H9 (cell line): Measurements from ENCODE around the gene L1CAM. TPM values are rescaled to one million over a fixed set of nuclear protein-coding genes. Genes with fewer than 3 reads are reported as not detected.

ENCODE experiments used
- DNase-seq: peaks from one replicate; pipeline ENCODE4 v3.0.0-alpha.2; 2017
- H2AFZ ChIP-seq: one replicate; pipeline ENCODE4 v1.6.1; 2013; ENCODE audit warnings: mild to moderate bottlenecking, low read length, control low read depth, moderate library complexity
- H2AK5ac ChIP-seq: 2 replicates; pipeline ENCODE4 v1.6.1; 2013; ENCODE audit warnings: low read length, control low read depth, mixed read lengths; ENCODE audit not compliant: insufficient read length
- H2BK120ac ChIP-seq: one replicate; pipeline ENCODE4 v1.6.1; 2013; ENCODE audit warnings: low read depth, mild to moderate bottlenecking, low read length, control low read depth, inconsistent platforms; ENCODE audit not compliant: poor library complexity, severe bottlenecking
- H2BK12ac ChIP-seq: 2 replicates; pipeline ENCODE4 v1.6.1; 2013; ENCODE audit warnings: low read length, control low read depth, mixed read lengths, low read depth; ENCODE audit not compliant: insufficient read length
- H2BK15ac ChIP-seq: 2 replicates; pipeline ENCODE4 v1.6.1; 2013; ENCODE audit warnings: low read depth, low read length, control low read depth
- H2BK20ac ChIP-seq: one replicate; pipeline ENCODE4 v1.6.1; 2013; ENCODE audit warnings: low read depth, mild to moderate bottlenecking, low read length, control low read depth, inconsistent platforms; ENCODE audit not compliant: poor library complexity, severe bottlenecking
- H2BK5ac ChIP-seq: 2 replicates; pipeline ENCODE4 v1.6.1; 2013; ENCODE audit warnings: low read length, control low read depth, mixed read lengths; ENCODE audit not compliant: insufficient read length
- H3K14ac ChIP-seq: 2 replicates; pipeline ENCODE4 v1.6.1; 2013; ENCODE audit warnings: low read length, control low read depth; ENCODE audit not compliant: insufficient read depth
- H3K18ac ChIP-seq: 2 replicates; pipeline ENCODE4 v1.6.1; 2013; ENCODE audit warnings: low read depth, mild to moderate bottlenecking, mixed read lengths, low read length, control low read depth; ENCODE audit not compliant: insufficient read length
- H3K23ac ChIP-seq: 2 replicates; pipeline ENCODE4 v1.6.1; 2013; ENCODE audit warnings: low read length, control low read depth, mixed read lengths, low read depth; ENCODE audit not compliant: insufficient read length
- H3K23me2 ChIP-seq: 2 replicates; pipeline ENCODE4 v1.6.1; 2013; ENCODE audit warnings: low read depth, mild to moderate bottlenecking, mixed read lengths, low read length, control low read depth; ENCODE audit not compliant: insufficient read length, poor library complexity, severe bottlenecking
- H3K27ac ChIP-seq: 2 replicates; pipeline ENCODE4 v1.5.1; 2013; ENCODE audit warnings: low read length, control low read depth, mixed read lengths, low read depth; ENCODE audit not compliant: insufficient read length
- H3K27me3 ChIP-seq: 2 replicates; pipeline ENCODE4 v1.6.1; 2013; ENCODE audit warnings: low read length, control low read depth, inconsistent platforms; ENCODE audit not compliant: insufficient read depth
- H3K4ac ChIP-seq: 2 replicates; pipeline ENCODE4 v1.6.1; 2013; ENCODE audit warnings: low read depth, mild to moderate bottlenecking, control low read depth, inconsistent platforms, low read length, moderate library complexity
- H3K4me1 ChIP-seq: 2 replicates; pipeline ENCODE4 v1.6.1; 2013; ENCODE audit warnings: low read length, control low read depth, inconsistent platforms; ENCODE audit not compliant: insufficient read depth
- H3K4me2 ChIP-seq: 2 replicates; pipeline ENCODE4 v1.6.1; 2013; ENCODE audit warnings: low read length, control low read depth, mixed read lengths; ENCODE audit not compliant: insufficient read length, insufficient read depth
- H3K56ac ChIP-seq: 2 replicates; pipeline ENCODE4 v1.6.1; 2013; ENCODE audit warnings: low read depth, mild to moderate bottlenecking, mixed read lengths, low read length, control low read depth; ENCODE audit not compliant: insufficient read length
- H3K79me1 ChIP-seq: 2 replicates; pipeline ENCODE4 v1.6.1; 2013; ENCODE audit warnings: low read depth, mild to moderate bottlenecking, moderate library complexity, low read length, control low read depth, inconsistent platforms; ENCODE audit not compliant: insufficient read depth, poor library complexity, severe bottlenecking
- H3K79me2 ChIP-seq: 2 replicates; pipeline ENCODE4 v1.6.1; 2013; ENCODE audit warnings: low read length, control low read depth, inconsistent platforms; ENCODE audit not compliant: insufficient read depth
- H3K9ac ChIP-seq: 2 replicates; pipeline ENCODE4 v1.6.1; 2013; ENCODE audit warnings: low read length, control low read depth, mixed read lengths; ENCODE audit not compliant: insufficient read length; ENCODE audit errors: extremely low read depth
- H3K9me3 ChIP-seq: one replicate; pipeline ENCODE4 v1.6.1; 2013; ENCODE audit warnings: low read depth, low read length, inconsistent platforms; ENCODE audit not compliant: control insufficient read depth
- H3T11ph ChIP-seq: one replicate; pipeline ENCODE4 v1.6.1; 2013; ENCODE audit warnings: mild to moderate bottlenecking, low read length, control low read depth, inconsistent platforms
- H4K20me1 ChIP-seq: one replicate; pipeline ENCODE4 v1.6.1; 2013; ENCODE audit not compliant: control insufficient read depth, insufficient read length, insufficient read depth
- H4K5ac ChIP-seq: 2 replicates; pipeline ENCODE4 v1.6.1; 2013; ENCODE audit warnings: low read depth, mild to moderate bottlenecking, mixed read lengths, low read length, control low read depth; ENCODE audit not compliant: insufficient read length
- H4K8ac ChIP-seq: replicated peaks from 2 replicates; pipeline ENCODE4 v1.6.1; 2013; ENCODE audit warnings: low read length, control low read depth, mixed read lengths, low read depth; ENCODE audit not compliant: insufficient read length
- H4K91ac ChIP-seq: 2 replicates; pipeline ENCODE4 v1.6.1; 2013; ENCODE audit warnings: low read depth, mild to moderate bottlenecking, moderate library complexity, mixed read lengths, low read length, control low read depth; ENCODE audit not compliant: insufficient read length
- H3K27ac Mint-ChIP-seq, 3 experiments: 2 replicates in 2 of 3; 3 replicates in 1 of 3; pipeline ENCODE4 v1.8.0; 2020 to 2021; ENCODE audit warnings: mixed read lengths in 3 of 3, mild to moderate bottlenecking in 1 of 3, moderate library complexity in 1 of 3
- H3K27me3 Mint-ChIP-seq: 2 replicates; pipeline ENCODE4 v1.8.0; 2021; ENCODE audit warnings: low read depth, mild to moderate bottlenecking, moderate library complexity, mixed read lengths
- H3K36me3 Mint-ChIP-seq, 3 experiments: 2 replicates in 2 of 3; 3 replicates in 1 of 3; pipeline ENCODE4 v1.8.0; 2020 to 2021; ENCODE audit warnings: low read depth in 3 of 3, mixed read lengths in 3 of 3; ENCODE audit not compliant: insufficient read depth in 1 of 3
- H3K4me1 Mint-ChIP-seq, 2 experiments: 2 replicates each; pipeline ENCODE4 v1.8.0; 2020; ENCODE audit warnings: mixed read lengths in 2 of 2
- H3K4me3 Mint-ChIP-seq, 2 experiments: 2 replicates in 1 of 2; 3 replicates in 1 of 2; pipeline ENCODE4 v1.8.0; 2020 to 2021; ENCODE audit warnings: mild to moderate bottlenecking in 2 of 2, mixed read lengths in 2 of 2, moderate library complexity in 1 of 2
- H3K9me3 Mint-ChIP-seq, 2 experiments: 2 replicates in 1 of 2; 3 replicates in 1 of 2; pipeline ENCODE4 v1.8.0; 2020; ENCODE audit warnings: mild to moderate bottlenecking in 2 of 2, mixed read lengths in 2 of 2, moderate library complexity in 1 of 2
- WGBS: extraction: QIAGEN DNeasy Blood & Tissue Kit; methylation state at CpG from one replicate; pipeline ENCODE4 v1.1.7; 2013; ENCODE audit warnings: missing lambda C conversion rate, low lambda C conversion rate, mixed read lengths; ENCODE audit not compliant: insufficient read length; ENCODE audit errors: extremely low coverage; 5-methylcytosine and 5-hydroxymethylcytosine counted together
- total RNA-seq: library from RNA; stranded (reverse); gene quantifications from 2 replicates; pipeline ENCODE4 v1.2.1, GENCODE V29; 2021
- TF ChIP-seq, protein P1 (sequence below): fragments of 200-600 bp; sonication (generic); conservative IDR thresholded peaks from 3 replicates; pipeline ENCODE4 v1.8.0; 2021; ENCODE audit warnings: antibody characterized with exemption, mild to moderate bottlenecking

The L1CAM gene
- total RNA-seq, 1 experiment from 2014 or later = 22.7 TPM

DNA sequence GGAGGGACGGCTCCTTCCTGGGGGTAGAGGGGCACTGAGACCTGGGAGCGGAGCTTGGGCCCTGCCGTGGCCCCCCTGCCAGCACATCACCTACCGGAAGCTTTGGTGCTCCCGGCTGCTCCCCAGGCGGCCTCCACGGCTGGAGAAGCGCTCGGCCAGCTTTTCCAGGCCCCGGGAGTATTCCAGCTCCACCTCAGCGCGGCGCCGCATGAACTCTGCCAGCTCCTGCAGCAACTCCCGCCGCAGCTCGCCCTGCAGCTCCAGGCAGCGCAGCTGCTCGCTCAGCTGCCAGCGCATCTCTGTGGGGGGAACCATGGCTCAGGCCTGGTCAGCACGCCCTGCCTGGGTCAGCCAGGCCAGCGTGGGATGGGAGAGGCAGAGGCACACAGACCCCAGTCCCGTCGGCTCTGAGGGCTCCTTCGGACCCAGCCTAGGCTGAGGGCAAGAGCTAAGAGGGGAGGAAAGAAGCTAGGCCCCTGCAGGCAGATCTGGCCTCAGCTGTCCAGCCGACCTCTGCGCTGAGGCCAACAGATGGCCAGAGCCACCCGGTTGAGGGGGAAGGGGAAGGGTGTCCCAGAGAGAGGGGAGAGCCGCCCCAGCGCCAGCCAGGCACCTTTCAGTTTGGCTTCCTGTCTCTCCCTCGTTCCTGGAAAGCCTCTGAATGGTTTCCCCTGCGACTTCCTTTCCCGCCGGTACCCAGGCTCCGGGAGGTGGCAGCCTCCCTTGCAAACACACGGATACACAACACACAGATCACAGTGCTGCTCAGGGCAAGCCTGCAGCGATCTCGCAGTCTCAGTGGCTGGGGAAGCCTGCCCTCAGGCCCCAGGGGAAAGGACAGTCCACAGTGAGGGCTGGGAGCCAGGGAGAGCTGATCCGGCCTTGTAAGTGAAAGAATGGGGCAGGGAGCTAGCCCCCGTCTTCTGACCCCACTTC lies 35.8 kb upstream of the L1CAM start:
- peaks cover 15% of the 10 kb centered on the region for H3K23me2 ChIP-seq
- H3K9me3 ChIP-seq = peaks cover 20% of the 10 kb centered on the region
- no peak overlapping the region for H3T11ph ChIP-seq
- H2BK12ac ChIP-seq = no peak overlapping the region
- no peak overlapping the region for H2BK15ac ChIP-seq
- H3K9ac ChIP-seq = no peak overlapping the region
- H4K20me1 ChIP-seq = no peaks in the 10 kb centered on the region
- no peaks in the 10 kb centered on the region for H3K27me3 ChIP-seq
- Mint-ChIP-seq H3K4me1 (peaks cover 11 to 14% of the 10 kb centered on the region in 2 experiments; a peak in 2 of 4 replicates), H3K9me3 (peaks cover 56 to 70% of the 10 kb centered on the region in 2 experiments), H3K27ac (no peak overlapping the region), H3K27me3 (no peaks in the 10 kb centered on the region; the same call in none of the 2 replicates), H3K4me3 (no peak overlapping the region), H3K36me3 (peaks cover 13 to 25% (median 16%) of the 10 kb centered on the region in 3 experiments)
- no peak overlapping the region for H3K18ac ChIP-seq
- no peak overlapping the region for H2BK5ac ChIP-seq
- H3K4me2 ChIP-seq = no peak overlapping the region
- H3K23ac ChIP-seq = no peak overlapping the region
- no peak overlapping the region for H3K56ac ChIP-seq
- no peak overlapping the region for H4K8ac ChIP-seq
- no peak overlapping the region for H2AFZ ChIP-seq
- TF ChIP-seq, protein P1, sequence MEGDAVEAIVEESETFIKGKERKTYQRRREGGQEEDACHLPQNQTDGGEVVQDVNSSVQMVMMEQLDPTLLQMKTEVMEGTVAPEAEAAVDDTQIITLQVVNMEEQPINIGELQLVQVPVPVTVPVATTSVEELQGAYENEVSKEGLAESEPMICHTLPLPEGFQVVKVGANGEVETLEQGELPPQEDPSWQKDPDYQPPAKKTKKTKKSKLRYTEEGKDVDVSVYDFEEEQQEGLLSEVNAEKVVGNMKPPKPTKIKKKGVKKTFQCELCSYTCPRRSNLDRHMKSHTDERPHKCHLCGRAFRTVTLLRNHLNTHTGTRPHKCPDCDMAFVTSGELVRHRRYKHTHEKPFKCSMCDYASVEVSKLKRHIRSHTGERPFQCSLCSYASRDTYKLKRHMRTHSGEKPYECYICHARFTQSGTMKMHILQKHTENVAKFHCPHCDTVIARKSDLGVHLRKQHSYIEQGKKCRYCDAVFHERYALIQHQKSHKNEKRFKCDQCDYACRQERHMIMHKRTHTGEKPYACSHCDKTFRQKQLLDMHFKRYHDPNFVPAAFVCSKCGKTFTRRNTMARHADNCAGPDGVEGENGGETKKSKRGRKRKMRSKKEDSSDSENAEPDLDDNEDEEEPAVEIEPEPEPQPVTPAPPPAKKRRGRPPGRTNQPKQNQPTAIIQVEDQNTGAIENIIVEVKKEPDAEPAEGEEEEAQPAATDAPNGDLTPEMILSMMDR = no peak
- H3K27ac ChIP-seq = no peak overlapping the region
- no peak for DNase-seq
- H2AK5ac ChIP-seq = no peak overlapping the region
- no peaks in the 10 kb centered on the region for H3K79me2 ChIP-seq
- no peaks in the 10 kb centered on the region for H3K79me1 ChIP-seq
- no CpG with 5 or more reads among the region's 40 CpGs for WGBS
- H2BK120ac ChIP-seq = no peak overlapping the region
- H3K4me1 ChIP-seq = no peaks in the 10 kb centered on the region
- H4K5ac ChIP-seq = no peak overlapping the region
- H3K4ac ChIP-seq = no peak overlapping the region
- no peak overlapping the region for H2BK20ac ChIP-seq
- H4K91ac ChIP-seq = no peak overlapping the region
- no peak overlapping the region for H3K14ac ChIP-seq
